ENCODE results near the gene TUBA3E.
"Not testable (repeated sequence)": the region's sequence is repeated elsewhere in the genome, so short reads cannot be mapped to it uniquely, and the experiment has no call there.

The TUBA3E gene

GRCh38 chr2:130228467-130229160, 30.4 kb upstream of the TUBA3E start:
- H3K4me3 ChIP-seq (replicated peaks; ENCODE audit: low read depth, low read length); DNase-seq (ENCODE audit: low read depth): not testable (repeated sequence)

- H3K4me3 ChIP-seq (replicated peaks; ENCODE audit: low read depth, low read length); DNase-seq (ENCODE audit: low read depth): not testable (repeated sequence)
Observed at GRCh38 chr2:130228005-130228404, 29.8 kb upstream of the TUBA3E start.

- not testable (repeated sequence) for H3K4me3 ChIP-seq (replicated peaks; ENCODE audit: low read depth, low read length)
Observed at GRCh38 chr2:130222523-130222922, 24.3 kb upstream of the TUBA3E start.

GRCh38 chr2:130220505-130220904, 22.3 kb upstream of the TUBA3E start:
- not testable (repeated sequence) for DNase-seq (ENCODE audit: low read depth); H3K4me3 ChIP-seq (replicated peaks; ENCODE audit: low read depth, low read length)

More at GRCh38 chr2:130222523-130222922, 24.3 kb upstream of the TUBA3E start:
- not testable (repeated sequence) for DNase-seq (ENCODE audit: low read depth)

- H3K4me3 ChIP-seq (replicated peaks; ENCODE audit: low read depth, low read length); DNase-seq (ENCODE audit: low read depth): not testable (repeated sequence)
Observed at GRCh38 chr2:130219147-130219546, 20.9 kb upstream of the TUBA3E start.

- not testable (repeated sequence) for H3K4me3 ChIP-seq (replicated peaks; ENCODE audit: low read depth, low read length); DNase-seq (ENCODE audit: low read depth)
Observed at GRCh38 chr2:130207051-130207450, 8.8 kb upstream of the TUBA3E start.

GRCh38 chr2:130203150-130203549, 4.9 kb upstream of the TUBA3E start:
- DNase-seq (ENCODE audit: low read depth); H3K4me3 ChIP-seq (replicated peaks; ENCODE audit: low read depth, low read length): not testable (repeated sequence)

- DNase-seq (ENCODE audit: low read depth): not testable (repeated sequence)
Observed at GRCh38 chr2:130202518-130202917, 4.3 kb upstream of the TUBA3E start.

GRCh38 chr2:130196052-130196451, 2.2 kb downstream of the TUBA3E start:
- H3K4me3 ChIP-seq (replicated peaks; ENCODE audit: low read depth, low read length); DNase-seq (ENCODE audit: low read depth): not testable (repeated sequence)

More at GRCh38 chr2:130202518-130202917, 4.3 kb upstream of the TUBA3E start:
- not testable (repeated sequence) for H3K4me3 ChIP-seq (replicated peaks; ENCODE audit: low read depth, low read length)

GRCh38 chr2:130195089-130195635, 3.1 kb downstream of the TUBA3E start:
- DNase-seq (ENCODE audit: low read depth); H3K4me3 ChIP-seq (replicated peaks; ENCODE audit: low read depth, low read length): not testable (repeated sequence)

GRCh38 chr2:130193824-130194223, 4.4 kb downstream of the TUBA3E start:
- H3K4me3 ChIP-seq (replicated peaks; ENCODE audit: low read depth, low read length); DNase-seq (ENCODE audit: low read depth): not testable (repeated sequence)

GRCh38 chr2:130192451-130192850, 5.8 kb downstream of the TUBA3E start:
- not testable (repeated sequence) for DNase-seq (ENCODE audit: low read depth)

GRCh38 chr2:130191319-130191718, 6.9 kb downstream of the TUBA3E start:
- H3K4me3 ChIP-seq (replicated peaks; ENCODE audit: low read depth, low read length): not testable (repeated sequence)

More at GRCh38 chr2:130192451-130192850, 5.8 kb downstream of the TUBA3E start:
- not testable (repeated sequence) for H3K4me3 ChIP-seq (replicated peaks; ENCODE audit: low read depth, low read length)

GRCh38 chr2:130190237-130190636, 8.0 kb downstream of the TUBA3E start:
- H3K4me3 ChIP-seq (replicated peaks; ENCODE audit: low read depth, low read length): no peak overlapping the region
- no peak for DNase-seq (ENCODE audit: low read depth)
- no peak for TF ChIP-seq CTCF (IDR thresholded peaks at IDR 0.05; ENCODE audit: low read length, missing control alignments)

More at GRCh38 chr2:130191319-130191718, 6.9 kb downstream of the TUBA3E start:
- not testable (repeated sequence) for DNase-seq (ENCODE audit: low read depth)

- DNase-seq (ENCODE audit: low read depth); H3K4me3 ChIP-seq (replicated peaks; ENCODE audit: low read depth, low read length): not testable (repeated sequence)
Observed at GRCh38 chr2:130188958-130189357, 9.3 kb downstream of the TUBA3E start.

- not testable (repeated sequence) for DNase-seq (ENCODE audit: low read depth); H3K4me3 ChIP-seq (replicated peaks; ENCODE audit: low read depth, low read length)
Observed at GRCh38 chr2:130187859-130188792, 10.1 kb downstream of the TUBA3E start.

All from fibroblast of pulmonary artery (primary cell).